ENCODE measurements around the gene ZFP62. TPM values are rescaled to one million over a fixed set of nuclear protein-coding genes. Genes with fewer than 3 reads are reported as not detected.

The ZFP62 gene
- total RNA-seq, 1 donor from 2014 or later: 30.2 TPM

GRCh38 chr5:180860273-180860886, 696 bp downstream of the ZFP62 start:
- Mint-ChIP-seq H3K4me3 (ENCODE audit: unreplicated experiment) (peak overlapping the region; percentile 93), H3K4me1 (ENCODE audit: unreplicated experiment) (peaks cover 13% of the 10 kb centered on the region), H3K36me3 (ENCODE audit: low read depth, unreplicated experiment) (peaks cover 10% of the 10 kb centered on the region), H3K9me3 (ENCODE audit: unreplicated experiment) (no peaks in the 10 kb centered on the region), H3K27ac (ENCODE audit: unreplicated experiment) (peak overlapping the region; percentile 48), H3K27me3 (ENCODE audit: unreplicated experiment) (peaks cover 3% of the 10 kb centered on the region)
- peak; percentile 15 for DNase-seq (ENCODE audit: low spot score)
- TF ChIP-seq, protein P1, sequence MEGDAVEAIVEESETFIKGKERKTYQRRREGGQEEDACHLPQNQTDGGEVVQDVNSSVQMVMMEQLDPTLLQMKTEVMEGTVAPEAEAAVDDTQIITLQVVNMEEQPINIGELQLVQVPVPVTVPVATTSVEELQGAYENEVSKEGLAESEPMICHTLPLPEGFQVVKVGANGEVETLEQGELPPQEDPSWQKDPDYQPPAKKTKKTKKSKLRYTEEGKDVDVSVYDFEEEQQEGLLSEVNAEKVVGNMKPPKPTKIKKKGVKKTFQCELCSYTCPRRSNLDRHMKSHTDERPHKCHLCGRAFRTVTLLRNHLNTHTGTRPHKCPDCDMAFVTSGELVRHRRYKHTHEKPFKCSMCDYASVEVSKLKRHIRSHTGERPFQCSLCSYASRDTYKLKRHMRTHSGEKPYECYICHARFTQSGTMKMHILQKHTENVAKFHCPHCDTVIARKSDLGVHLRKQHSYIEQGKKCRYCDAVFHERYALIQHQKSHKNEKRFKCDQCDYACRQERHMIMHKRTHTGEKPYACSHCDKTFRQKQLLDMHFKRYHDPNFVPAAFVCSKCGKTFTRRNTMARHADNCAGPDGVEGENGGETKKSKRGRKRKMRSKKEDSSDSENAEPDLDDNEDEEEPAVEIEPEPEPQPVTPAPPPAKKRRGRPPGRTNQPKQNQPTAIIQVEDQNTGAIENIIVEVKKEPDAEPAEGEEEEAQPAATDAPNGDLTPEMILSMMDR (IDR thresholded peaks at IDR 0.05; ENCODE audit: unreplicated experiment): no peak

DNA sequence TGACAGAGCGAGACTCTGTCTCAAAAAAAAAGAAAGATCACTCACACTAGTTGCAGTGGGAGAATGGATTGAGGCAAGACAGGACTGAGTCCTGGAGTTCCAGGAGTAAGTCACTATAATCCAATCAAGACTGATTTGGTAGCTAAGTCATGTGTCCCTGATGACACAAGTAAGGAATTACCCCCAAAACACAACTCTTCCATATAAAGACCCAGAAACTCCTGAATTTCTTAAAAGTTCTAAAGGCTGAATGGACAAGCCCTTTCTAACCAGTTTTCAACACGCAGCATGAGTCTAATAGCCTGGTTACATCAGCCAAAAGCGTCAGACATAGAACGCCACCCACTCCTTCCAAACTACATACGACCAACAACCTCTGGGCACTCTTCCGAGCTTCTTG, 2.5 kb downstream of the ZFP62 start:
- peaks cover 11% of the 10 kb centered on the region for H3K36me3 Mint-ChIP-seq (ENCODE audit: low read depth, unreplicated experiment)
- H3K27me3 Mint-ChIP-seq (ENCODE audit: unreplicated experiment): peaks cover 3% of the 10 kb centered on the region
- no peak overlapping the region for H3K27ac Mint-ChIP-seq (ENCODE audit: unreplicated experiment)

GRCh38 chr5:180853848-180854176, 7.3 kb downstream of the ZFP62 start:
- Mint-ChIP-seq H3K4me3 (ENCODE audit: unreplicated experiment) (peak overlapping the region; percentile 32), H3K27ac (ENCODE audit: unreplicated experiment) (no peak overlapping the region), H3K9me3 (ENCODE audit: unreplicated experiment) (peaks cover 8% of the 10 kb centered on the region), H3K4me1 (ENCODE audit: unreplicated experiment) (peaks cover 27% of the 10 kb centered on the region), H3K36me3 (ENCODE audit: low read depth, unreplicated experiment) (peaks cover 52% of the 10 kb centered on the region), H3K27me3 (ENCODE audit: unreplicated experiment) (peaks cover 4% of the 10 kb centered on the region)
- DNase-seq (ENCODE audit: low spot score): no peak
- TF ChIP-seq, protein P1 (IDR thresholded peaks at IDR 0.05; ENCODE audit: unreplicated experiment): no peak

More for the DNA sequence above, 2.5 kb downstream of the ZFP62 start:
- H3K4me3 Mint-ChIP-seq (ENCODE audit: unreplicated experiment): no peak overlapping the region
- no peak for DNase-seq (ENCODE audit: low spot score)
- H3K4me1 Mint-ChIP-seq (ENCODE audit: unreplicated experiment): peaks cover 25% of the 10 kb centered on the region
- no peaks in the 10 kb centered on the region for H3K9me3 Mint-ChIP-seq (ENCODE audit: unreplicated experiment)
- TF ChIP-seq, protein P1 (IDR thresholded peaks at IDR 0.05; ENCODE audit: unreplicated experiment): no peak

GRCh38 chr5:180853121-180853847, 7.8 kb downstream of the ZFP62 start:
- peaks cover 27% of the 10 kb centered on the region for H3K4me1 Mint-ChIP-seq (ENCODE audit: unreplicated experiment)
- peaks cover 57% of the 10 kb centered on the region for H3K36me3 Mint-ChIP-seq (ENCODE audit: low read depth, unreplicated experiment)
- H3K27ac Mint-ChIP-seq (ENCODE audit: unreplicated experiment): peak overlapping the region; percentile 1
- no peak for DNase-seq (ENCODE audit: low spot score)
- TF ChIP-seq, protein P1 (IDR thresholded peaks at IDR 0.05; ENCODE audit: unreplicated experiment): no peak
- H3K9me3 Mint-ChIP-seq (ENCODE audit: unreplicated experiment): peaks cover 8% of the 10 kb centered on the region
- peaks cover 4% of the 10 kb centered on the region for H3K27me3 Mint-ChIP-seq (ENCODE audit: unreplicated experiment)
- H3K4me3 Mint-ChIP-seq (ENCODE audit: unreplicated experiment): peak overlapping the region; percentile 32

GRCh38 chr5:180852495-180852894, 8.6 kb downstream of the ZFP62 start:
- peaks cover 8% of the 10 kb centered on the region for H3K9me3 Mint-ChIP-seq (ENCODE audit: unreplicated experiment)
- H3K27me3 Mint-ChIP-seq (ENCODE audit: unreplicated experiment): peaks cover 2% of the 10 kb centered on the region
- H3K27ac Mint-ChIP-seq (ENCODE audit: unreplicated experiment): no peak overlapping the region
- TF ChIP-seq, protein P1 (IDR thresholded peaks at IDR 0.05; ENCODE audit: unreplicated experiment): no peak
- H3K4me1 Mint-ChIP-seq (ENCODE audit: unreplicated experiment): peaks cover 27% of the 10 kb centered on the region
- peaks cover 65% of the 10 kb centered on the region for H3K36me3 Mint-ChIP-seq (ENCODE audit: low read depth, unreplicated experiment)
- DNase-seq (ENCODE audit: low spot score): no peak
- no peak overlapping the region for H3K4me3 Mint-ChIP-seq (ENCODE audit: unreplicated experiment)

Data from endothelial cell (in vitro differentiated cells).